ENCODE results near the gene VWA1. TPM values are rescaled to one million over a fixed set of nuclear protein-coding genes. Genes with fewer than 3 reads are reported as not detected.
"Not testable (repeated sequence)": the region's sequence is repeated elsewhere in the genome, so short reads cannot be mapped to it uniquely, and the experiment has no call there.

Gene VWA1
- polyA plus RNA-seq, 3 donors = 61.7 to 76.0 (median 75.6) TPM

DNA sequence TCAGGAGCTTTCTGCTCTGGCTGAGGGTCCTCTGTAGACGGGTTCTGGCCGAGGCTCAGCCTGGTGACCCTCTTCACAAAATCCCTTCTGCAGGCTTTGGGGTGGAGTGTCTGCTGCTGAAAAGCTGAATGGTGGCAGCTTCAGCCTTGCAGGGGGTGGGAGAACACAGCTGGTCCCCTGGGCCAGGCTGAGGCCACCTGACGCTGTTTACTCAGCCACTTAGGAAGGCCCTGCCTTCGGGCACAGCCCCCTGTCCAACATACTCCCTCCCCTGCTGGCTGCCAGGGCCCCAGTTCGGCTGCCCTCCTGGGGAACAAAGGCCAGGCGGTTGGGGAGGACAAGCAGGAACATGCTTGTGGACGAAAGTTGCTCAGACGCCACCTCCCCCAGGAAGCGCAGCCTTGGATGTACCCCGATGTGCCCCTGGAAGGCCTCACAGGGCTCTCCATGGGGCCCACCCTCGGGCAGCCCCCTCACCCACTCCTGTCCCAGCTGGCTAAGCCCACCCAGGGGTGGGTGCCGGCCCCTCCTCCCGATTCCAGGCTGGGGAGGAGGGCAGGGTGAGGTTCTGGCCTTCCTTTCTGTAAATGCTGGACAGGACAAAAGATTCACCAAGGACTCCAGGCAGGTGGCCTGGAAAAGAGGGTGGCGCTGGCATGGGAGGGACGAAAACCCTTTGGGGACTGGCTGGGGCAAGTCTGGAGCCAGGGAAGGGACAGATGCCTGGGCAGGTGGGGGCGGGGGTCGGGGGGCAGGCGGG, 14.2 kb upstream of the VWA1 start, which contains the start of gene ANKRD65:
TSS of gene ANKRD65 (minus strand) at position 130 of the 760 bp plus-strand sequence. CDS start 271 bp downstream, outside the sequence.
- DNase-seq = no peak

DNA sequence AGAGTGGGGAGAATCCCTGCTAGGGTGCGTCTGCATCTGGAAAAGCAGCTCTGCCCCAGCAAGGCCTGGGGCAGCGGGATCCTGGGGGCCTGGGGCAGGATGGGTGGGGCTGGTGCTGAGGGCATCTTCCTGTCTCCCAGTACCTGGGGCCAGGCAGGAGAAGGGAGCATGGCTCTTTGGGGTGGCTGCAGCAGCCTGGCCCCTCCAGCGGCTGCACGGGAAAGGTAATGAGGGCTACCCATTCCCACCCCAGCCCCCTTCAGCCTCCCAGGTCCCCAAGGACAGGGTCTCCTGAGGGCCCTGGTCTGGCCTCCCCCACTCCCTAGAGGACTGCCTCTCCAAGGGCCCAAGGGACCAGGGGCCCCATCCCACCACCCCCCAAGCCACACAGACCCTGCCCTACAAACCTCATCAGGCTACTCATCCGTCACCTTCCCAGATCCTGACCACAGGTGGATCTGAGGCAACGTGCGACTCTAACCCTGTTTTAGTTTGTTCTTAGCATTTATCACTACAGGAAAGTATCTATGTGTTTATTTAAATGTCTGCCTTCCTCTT, 13.5 kb upstream of the VWA1 start:
- no peak for DNase-seq

DNA sequence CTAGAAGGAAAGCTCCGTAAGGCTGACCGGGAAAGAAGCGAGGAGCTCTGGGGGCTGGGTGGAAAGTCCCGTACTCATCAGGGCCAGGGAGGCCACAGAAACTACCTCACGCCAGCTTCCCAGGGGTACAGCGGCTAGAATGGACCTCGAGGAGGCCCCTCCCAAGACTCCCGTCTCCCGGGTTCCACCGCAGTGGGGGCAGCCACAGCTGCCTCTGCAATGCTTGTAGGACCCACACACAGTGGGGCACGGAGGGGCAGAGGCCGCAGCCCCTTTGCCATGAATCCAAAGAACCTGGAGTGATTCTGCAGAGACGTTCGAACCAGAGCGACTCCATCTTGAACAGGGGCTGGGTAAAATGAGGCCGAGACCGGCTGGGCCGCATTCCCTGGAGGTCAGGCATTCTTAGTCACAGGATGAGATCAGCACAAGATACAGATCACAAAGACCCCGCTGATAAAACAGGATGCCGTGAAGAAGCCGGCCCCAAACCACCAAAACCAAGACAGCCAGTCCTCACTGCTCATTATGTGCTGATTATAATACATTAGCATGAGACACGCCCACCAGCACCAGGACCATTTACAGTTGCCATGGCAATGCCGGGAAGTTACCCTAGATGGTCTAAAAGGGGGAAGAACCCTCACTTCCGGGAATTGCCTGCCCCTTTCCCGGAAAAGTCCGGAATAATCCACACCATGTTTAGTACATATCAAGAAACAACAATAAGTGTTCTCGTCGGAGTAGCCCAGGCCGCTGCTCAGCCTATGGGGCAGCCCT, 12.8 kb upstream of the VWA1 start:
- DNase-seq = no peak

DNA sequence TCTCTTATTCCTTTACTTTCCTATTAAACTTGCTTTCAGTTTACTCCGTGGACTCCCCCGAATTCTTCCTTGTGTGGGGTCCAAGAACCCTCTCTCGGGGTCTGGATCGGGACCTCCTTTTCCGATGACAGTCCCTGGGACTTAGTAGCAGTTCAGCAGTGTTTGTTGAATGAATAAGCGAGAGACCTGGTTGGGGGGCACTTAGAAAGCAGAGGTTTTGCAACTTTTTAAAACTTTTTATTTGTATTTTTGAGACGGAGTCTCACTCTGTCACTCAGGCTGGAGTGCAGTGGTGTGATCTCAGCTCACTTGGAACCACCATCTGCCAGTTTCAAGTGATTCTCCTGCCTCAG, 12.3 kb upstream of the VWA1 start:
- DNase-seq = no peak

DNA sequence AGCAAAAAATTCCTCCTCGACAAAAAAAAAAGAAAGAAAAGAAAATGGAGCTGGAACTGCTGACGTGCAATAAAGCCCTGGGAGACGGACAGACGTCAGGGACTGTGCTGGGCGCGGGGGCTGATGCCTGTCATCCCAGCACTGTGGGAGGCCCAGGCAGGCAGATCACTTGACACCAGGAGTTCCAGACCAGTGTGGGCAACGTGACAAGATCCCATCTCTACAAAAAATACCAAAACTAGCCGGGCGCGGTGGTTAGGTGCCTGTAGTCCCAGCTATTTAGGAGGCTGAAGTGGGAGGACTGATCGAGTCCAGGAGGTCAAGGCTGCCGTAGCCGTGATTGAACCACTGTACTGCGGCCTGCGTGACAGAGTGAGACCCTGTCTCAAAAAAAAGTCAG, 10.8 kb upstream of the VWA1 start:
- DNase-seq = no peak

DNA sequence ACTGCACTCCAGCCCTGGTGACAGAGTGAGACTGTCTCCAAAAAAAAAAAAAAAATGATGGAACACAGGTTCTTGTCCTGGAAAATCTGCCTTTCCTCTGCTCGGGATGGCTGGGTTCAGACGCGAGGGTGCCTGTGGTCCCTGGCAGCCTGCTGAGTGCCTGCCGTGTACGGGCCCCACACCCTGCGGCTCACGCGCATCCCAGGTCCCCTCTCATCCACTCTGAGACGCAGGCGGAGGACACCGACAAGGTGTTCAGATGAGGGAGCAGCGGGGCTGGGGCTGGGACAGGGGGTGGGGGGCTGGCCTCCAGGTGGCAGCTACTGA, 10.1 kb upstream of the VWA1 start:
- DNase-seq = no peak

DNA sequence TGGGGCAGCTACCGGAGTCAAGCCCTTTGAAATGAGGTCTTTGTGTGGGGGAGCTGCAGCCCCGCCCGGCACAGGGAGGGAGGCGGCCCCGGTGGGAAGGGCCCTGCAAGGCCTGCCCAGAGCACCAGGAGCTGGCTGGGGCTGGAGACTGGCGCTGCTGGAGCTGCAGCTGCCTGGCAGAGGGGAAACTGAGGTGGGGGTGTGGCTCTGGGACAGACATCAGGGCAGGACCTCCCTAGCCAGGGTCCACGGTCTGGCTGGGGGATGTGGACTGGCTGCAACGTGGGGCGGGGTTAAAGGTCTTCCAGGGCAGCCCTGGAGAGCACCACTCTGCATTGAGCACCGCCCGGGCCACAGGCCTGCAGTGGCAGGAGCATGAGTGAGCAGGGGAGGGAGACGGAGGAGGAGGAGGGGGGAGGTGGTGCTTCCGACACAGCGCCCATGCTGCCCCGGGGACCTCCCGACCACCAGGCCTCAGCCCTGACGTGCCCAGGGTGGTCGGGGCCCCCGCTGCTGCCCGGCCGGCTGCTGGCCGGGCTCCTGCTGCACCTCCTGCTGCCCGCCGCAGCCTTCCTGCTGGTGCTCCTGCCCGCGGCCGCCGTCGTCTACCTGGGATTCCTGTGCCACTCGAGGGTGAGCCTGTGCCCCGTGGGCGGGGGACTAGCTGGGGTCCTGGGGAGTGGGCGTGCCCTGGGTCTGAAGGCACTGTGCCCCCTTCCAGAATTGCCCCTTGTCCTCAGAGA, 9.6 kb upstream of the VWA1 start:
- no peak for DNase-seq

DNA sequence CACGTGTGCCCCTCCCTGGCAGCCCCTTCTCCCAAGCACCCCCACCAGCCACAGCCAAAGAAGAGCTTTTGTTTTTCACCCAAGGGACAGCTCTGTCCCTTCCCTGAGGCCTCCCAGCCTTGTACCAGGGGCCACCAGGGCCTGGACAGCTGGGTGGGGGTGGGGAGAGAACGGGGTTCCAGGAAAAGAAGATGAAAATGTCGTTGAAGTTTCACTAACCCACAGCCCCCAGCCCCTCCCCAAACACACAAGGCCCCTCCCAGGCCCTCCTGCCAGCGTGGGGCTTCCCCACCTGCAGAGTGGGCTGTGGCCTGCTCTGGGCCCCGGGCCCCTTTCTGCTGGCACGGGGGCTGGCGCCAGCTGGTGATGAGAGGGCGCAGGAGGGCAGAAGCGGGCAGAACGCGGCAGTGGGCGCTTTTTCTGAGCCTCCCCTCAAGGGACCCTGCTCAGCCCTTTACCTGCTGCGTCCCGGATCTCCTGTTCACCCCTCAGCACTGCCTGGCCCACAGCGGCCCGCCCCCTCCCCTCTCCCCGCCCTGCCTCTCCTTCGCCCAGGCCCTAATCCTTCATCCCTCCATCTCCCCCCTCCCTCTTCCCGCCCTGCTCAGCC, 8.9 kb upstream of the VWA1 start:
- no peak for DNase-seq

DNA sequence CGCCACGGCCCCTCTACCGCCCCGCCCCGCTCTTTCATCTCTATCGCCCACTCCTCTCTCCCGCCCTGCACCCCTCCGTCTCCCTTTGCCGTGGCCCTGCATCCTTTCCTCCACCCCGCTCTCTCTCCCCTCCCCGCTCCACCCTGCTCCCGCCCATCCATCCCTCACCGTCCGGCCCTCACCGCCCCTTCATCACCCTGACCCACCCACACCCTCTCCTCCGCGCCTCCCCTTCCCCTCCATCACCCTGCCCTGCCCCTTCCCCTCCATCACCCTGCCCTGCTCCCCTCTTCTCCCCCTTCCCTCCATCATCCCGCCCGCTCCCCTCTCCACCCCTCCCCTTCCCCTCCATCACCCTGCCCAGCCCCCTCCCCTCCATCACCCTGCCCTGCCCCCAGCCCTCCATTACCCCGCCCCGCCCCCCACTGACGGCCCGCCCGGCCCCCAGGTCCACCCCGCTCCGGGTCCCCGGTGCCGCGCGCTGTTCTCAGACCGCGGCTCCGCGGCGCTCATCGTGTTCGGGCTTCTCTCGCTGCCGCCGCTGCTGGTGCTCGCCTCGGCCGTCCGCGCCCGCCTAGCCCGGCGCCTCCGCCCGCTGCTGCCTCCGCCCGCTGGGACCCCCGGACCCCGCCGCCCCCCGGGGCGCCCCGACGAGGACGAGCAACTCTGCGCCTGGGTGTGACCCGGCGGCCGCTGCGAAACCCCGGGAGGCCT, 8.2 kb upstream of the VWA1 start:
- DNase-seq = no peak

DNA sequence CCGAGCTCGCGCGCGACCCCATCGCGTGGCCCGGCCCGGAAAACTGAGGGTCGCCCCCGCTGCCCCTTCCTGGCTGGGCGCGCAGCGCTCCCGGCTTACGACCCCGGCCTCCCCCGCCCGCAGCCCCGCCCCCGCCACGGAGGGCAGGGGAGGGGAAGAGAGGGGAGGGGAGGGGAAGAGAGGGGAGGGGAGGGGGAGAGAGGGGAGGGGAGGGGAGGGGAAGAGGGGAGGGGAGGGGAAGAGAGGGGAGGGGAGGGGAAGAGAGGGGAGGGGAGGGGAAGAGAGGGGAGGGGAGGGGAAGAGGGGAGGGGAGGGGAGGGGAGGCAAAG, 7.7 kb upstream of the VWA1 start:
- no peak for DNase-seq

DNA sequence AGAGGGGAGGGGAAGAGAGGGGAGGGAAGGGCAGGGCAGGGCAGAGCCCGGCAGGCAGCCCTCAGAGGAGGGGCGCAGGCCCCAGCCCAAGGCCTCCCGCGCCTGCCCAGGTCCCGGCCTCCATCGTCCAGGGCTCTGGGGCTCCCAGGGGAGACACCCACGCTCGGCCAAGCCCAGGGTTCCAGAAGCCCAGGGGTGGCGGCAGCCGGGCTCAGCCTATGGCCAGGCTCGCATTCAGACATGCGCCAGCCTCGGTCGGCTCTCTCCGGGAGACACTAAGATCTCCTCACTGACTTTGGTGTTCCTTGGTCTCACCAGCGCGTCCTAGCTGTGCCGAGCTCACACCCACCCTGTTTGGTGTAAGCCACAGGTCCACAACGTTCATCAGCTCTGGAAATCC, 7.3 kb upstream of the VWA1 start:
- no peak for DNase-seq

DNA sequence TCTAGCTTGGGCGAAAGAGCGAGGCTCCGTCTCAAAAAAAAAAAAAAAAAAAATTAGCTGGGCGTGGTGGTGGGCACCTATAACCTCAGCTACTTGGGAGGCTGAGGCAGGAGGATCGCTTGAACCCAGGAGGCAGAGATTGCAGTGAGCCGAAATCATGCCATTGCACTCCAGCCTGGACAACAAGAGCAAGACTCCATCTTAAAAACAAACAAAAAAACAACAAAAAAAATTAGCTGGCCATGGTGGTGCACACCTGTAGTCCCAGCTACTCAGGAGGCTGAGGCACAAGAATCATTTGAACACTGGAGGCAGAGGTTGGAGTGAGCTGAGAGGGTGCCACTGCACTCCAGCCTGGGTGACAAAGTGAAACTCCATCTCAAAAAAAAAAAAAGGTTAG, 6.5 kb upstream of the VWA1 start:
- DNase-seq = not testable (repeated sequence)

DNA sequence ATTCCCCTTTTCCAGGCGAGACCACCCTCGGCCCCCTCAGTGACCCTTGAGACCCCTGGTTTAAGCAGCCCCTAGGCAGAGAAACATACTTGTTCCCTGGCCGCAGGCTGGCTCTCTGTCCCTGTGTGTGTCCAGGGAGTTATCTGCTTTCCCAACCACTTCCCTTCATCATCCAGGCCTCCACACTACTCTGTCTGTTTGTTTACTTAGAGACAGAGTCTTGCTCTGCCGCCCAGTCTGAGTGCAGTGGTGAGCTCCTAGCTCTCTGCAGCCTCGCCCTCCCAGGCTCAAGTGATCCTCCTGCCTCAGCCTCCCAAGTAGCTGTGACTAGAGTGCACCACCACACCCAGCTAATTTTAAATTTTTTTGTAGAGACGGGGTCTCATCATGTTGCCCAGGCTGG, 5.8 kb upstream of the VWA1 start:
- no peak for DNase-seq

DNA sequence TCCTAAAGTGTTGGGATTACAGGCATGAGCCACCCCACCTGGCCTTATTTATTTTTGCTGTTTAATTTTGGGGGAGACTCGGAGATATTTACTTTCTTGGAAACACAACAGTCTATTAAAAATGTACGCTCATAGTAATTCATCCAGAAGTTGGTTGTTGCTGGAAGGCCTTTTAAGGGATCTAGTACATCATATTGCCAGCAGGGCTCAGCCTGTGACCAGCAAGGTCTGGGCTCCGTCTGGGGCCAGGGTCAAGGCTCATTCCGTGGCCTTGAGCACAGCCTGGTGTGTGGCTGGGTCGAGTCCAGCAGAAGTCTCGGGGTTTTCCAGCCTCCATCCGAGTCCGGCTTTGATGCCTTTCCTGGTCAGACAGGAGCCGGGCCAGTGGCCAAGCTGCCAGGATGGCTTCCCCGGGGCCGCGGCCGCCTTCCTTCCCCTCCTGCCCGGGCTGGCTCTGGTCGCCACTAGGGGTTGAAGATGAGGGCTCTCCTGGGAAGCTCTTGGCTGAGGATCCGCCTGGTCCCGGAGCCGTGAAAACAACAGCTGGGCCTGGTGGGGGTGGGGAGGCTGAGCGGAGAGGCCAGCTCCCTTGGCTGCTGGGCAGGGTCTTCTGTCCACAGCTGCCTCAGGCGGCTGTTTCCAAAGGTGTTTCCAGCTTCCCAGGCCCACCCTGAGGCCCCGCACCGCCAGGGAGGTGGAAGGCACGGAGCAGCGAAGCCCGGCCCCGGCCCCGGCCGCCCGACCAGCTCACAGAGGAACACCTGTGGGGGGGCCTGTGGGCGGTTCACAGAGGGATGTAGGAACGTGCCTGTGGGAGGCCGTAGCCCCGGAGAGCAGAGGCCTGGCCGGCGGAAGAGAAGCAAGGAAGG, 5.1 kb upstream of the VWA1 start:
- DNase-seq = no peak

DNA sequence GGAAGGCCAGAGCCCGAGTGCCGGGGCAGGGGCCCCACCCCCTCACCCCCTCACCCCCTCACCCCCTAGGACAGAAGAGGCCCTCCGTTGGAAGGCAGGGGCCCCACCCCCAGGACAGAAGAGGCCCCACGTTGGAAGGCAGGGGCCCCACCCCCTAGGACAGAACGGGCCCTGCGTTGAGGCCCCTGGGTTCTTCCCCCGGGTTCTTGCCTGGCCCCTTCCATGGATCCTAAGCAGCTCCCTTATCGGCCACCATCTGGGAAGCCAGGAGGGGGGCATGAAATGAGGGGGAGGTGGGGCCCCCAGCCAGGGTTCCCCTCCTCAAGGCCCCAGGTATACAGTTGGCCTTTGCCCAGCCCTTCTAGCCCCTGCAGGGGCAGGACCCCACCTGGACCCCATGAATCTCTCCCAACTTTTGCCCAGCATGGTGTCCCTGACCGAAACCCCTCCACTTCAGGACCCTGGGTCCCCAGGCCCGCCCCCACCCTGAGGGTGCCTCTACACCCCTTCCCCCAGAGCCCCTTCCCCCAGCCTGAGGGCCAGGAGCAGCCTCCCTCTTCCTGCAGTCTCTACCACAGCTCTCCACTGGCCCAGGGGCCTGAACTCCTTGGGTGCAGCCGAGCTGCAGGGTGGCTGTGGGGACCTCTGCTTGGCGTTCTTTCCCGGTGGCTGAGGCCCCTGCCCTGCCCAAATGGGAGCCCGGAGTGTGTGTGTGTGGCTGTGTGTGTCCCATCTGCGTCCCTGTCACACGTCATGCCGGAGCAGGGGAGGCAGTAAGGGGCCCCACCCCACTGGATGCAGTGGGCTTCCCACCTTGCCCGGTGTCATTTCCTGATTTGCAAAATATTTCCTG, 4.3 kb upstream of the VWA1 start:
- no peak for DNase-seq

DNA sequence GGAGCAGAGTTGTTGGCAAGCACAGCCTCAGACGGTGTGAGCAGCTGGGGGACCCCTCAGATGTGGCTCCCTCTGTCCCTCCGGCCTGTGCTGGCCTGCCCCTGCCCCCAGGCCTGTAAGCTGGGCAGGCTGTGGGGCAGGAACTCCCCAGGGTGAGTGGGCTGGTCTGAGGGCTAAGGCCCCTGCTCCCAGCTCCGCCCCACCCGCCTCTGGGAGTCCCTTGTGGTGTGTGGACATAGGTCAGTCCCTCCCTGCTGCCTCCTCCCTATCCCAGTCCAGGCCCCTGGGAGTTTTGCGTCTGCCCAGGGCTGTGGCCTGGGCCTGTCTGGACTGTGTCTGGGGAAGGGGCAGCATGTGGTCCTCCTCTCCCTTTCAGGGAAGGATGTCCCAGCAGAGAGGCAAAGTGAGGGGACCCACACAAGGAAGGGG, 3.6 kb upstream of the VWA1 start:
- DNase-seq = no peak

DNA sequence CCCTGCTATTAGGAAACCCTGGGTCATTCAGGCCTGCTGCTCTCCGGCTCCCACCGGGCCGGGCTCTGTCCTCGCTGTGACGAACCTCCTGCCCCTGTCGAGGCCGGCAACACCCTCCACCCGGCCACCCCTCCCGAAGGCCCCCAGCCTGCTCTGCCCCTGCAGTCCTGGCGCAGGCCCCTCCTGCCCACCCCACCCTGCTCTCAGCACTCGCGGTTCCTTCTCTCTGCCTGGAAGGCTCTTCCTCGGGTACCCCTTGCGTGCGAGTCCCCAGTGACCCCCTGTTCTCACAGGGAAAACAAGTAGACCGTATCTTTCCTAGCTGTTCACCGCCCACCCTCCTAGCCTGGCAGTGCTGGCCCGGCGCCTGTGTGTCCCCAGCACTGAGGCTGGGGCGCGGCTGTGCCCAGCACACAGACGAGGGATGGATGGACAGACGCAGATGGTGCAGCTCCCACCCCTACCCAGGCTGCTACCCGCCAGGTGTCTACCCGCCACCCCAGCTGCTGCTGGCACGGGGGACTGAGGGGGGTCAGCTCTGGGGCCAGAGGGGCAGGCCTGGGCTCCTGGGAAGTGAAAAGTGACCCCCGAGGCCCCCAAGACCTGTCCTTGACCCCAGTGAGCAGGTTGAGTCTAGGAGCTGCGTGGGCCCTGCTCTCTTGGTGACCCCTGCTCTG, 3.1 kb upstream of the VWA1 start:
- DNase-seq = no peak

DNA sequence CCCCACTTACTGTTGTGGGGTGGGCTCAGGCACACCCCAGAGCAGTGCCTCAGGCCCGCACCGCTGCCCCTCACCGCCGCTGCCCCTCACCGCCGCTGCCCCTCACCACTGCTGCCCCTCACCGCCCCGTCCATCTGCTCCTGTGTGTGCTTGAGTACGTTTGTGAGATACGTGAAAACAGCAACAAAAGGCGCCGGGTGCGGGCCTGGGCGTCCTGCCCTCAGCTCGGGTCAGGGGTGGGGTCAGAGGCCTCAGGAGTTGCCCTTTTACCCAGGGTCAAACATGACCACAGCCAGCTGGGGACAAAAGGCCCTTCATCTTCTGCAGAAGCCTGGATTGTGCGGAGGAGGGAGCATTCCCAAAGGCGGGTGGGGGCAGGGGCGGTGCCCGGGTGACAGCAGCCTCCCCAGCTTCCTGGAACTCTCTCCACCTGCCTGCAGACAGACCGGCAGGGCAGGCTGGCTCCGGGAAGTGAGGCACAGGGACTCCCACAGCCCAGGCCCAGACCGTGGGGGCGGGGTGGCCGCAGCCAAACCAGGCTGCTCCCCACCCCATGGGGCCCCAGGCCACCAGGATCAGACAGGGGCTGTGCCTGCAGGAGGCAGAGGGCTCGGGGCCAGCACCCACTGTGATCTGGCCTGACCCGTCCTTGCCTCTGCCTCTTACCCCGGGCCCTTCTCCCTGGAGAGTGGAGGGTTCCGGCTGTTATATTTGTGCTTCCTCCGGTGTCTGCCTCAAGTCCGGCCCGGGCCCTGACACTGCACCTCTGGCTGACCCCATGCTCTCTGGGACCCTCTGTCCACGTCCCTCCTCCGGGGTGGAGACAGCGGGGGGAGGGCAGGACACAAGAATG, 2.3 kb upstream of the VWA1 start:
- DNase-seq = no peak
